H7 (cell line): ENCODE data around the gene CCDC83. TPM values are rescaled to one million over a fixed set of nuclear protein-coding genes. Genes with fewer than 3 reads are reported as not detected.

ENCODE experiments used
- DNase-seq: peaks from one replicate; pipeline ENCODE4 v3.0.0; 2012
- H3K27me3 ChIP-seq: 2 replicates; pipeline ENCODE4 v1.6.0; 2011; ENCODE audit warnings: mild to moderate bottlenecking, low read length; ENCODE audit not compliant: control insufficient read depth, insufficient read depth
- H3K36me3 ChIP-seq: replicated peaks from 2 replicates; pipeline ENCODE4 v1.5.1; 2011; ENCODE audit warnings: low read length; ENCODE audit not compliant: control insufficient read depth, insufficient read depth
- H3K4me3 ChIP-seq: 2 replicates; pipeline ENCODE4 v1.5.1; 2011; ENCODE audit warnings: low read depth, mild to moderate bottlenecking, control low read depth, low read length, moderate library complexity; ENCODE audit not compliant: insufficient read depth
- total RNA-seq: library from RNA; depleted of rRNA; stranded (reverse); fragments of >200 nt; shearing (Covaris generic); gene quantifications from 2 replicates; pipeline ENCODE4 v1.2.3, GENCODE V29; 2014

The CCDC83 gene
- total RNA-seq, 1 experiment from 2014 or later, result not detected

GRCh38 chr11:85886089-85887056, 31.2 kb downstream of the CCDC83 start:
- no peak for DNase-seq
- Histone ChIP-seq H3K27me3 (no peaks in the 10 kb centered on the region), H3K4me3 (no peak overlapping the region), H3K36me3 (no peaks in the 10 kb centered on the region)

DNA sequence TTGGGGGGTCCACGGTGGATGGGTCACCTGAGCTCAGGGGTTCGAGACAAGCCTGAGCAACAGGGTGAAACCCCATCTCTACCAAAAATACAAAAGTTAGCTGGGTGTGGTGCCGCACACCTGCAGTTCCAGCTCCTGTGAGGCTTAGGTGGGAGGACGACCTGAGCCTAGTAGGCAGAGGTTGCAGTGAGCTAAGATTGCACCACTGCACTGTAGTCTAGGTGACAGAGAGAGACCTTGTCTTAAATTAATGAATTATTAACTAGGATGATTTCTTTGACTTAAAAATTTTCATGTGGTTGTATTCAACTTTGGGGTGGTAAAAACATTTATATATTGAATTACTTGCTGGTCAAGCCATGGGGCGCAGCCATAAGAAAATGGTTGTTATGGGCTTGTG, 33.9 kb downstream of the CCDC83 start:
- H3K4me3 ChIP-seq, result no peak overlapping the region
- H3K27me3 ChIP-seq, result no peaks in the 10 kb centered on the region
- no peaks in the 10 kb centered on the region for H3K36me3 ChIP-seq
- DNase-seq, result no peak

DNA sequence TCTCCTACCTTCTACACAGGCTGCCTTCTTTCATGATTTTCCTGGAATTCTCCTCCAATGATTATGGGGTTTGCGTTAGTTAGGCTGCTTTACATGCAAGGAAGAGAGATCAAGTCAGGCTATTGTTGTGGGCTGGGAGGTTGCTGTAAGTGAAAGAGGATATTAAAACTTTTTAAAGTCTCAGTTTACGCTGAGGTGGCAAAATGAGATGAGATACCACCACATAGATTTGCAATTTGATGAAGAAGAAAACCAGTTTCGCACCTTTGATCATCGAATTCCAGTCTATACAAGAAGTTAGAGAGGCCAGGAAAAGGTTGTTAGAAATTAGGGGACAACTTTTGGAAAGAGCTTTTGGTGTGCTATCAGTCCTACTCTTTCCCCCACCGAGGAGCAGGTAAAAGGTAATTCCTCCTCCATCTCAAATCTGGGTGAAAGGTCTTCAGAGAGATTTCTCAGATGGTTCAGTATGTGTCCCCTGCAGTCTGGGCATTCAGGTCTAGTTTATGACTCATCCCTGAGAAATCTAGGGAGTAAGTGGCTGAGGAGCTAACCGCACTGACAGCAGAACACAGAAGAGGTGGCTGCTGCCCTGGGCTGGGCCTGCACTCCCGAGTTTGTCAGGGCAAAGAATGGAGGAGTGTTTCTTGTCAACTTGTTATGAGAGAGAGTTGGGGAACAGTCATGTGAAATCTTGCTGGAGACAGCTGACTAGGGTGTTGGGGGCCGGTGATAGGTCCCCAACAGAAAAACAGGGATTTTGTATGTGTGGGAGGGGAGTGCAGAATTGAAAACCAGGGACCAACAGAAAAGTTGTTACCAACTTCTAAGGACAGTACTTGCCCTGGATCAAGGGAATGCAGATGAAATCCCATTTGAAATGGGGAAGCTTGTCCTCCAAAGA, 34.7 kb downstream of the CCDC83 start:
- DNase-seq, result no peak
- no peak overlapping the region for H3K4me3 ChIP-seq
- no peaks in the 10 kb centered on the region for H3K36me3 ChIP-seq
- H3K27me3 ChIP-seq, result no peaks in the 10 kb centered on the region

GRCh38 chr11:85893395-85893794, 38.2 kb downstream of the CCDC83 start:
- H3K4me3 ChIP-seq, result no peak overlapping the region
- H3K27me3 ChIP-seq, result no peaks in the 10 kb centered on the region
- no peak for DNase-seq
- H3K36me3 ChIP-seq, result no peaks in the 10 kb centered on the region

GRCh38 chr11:85896876-85897275, 41.7 kb downstream of the CCDC83 start:
- Histone ChIP-seq H3K36me3 (no peaks in the 10 kb centered on the region), H3K4me3 (no peak overlapping the region), H3K27me3 (no peaks in the 10 kb centered on the region)
- DNase-seq, result no peak

GRCh38 chr11:85898456-85898855, 43.3 kb downstream of the CCDC83 start:
- Histone ChIP-seq H3K4me3 (no peak overlapping the region), H3K36me3 (no peaks in the 10 kb centered on the region), H3K27me3 (no peaks in the 10 kb centered on the region)
- DNase-seq, result no peak

DNA sequence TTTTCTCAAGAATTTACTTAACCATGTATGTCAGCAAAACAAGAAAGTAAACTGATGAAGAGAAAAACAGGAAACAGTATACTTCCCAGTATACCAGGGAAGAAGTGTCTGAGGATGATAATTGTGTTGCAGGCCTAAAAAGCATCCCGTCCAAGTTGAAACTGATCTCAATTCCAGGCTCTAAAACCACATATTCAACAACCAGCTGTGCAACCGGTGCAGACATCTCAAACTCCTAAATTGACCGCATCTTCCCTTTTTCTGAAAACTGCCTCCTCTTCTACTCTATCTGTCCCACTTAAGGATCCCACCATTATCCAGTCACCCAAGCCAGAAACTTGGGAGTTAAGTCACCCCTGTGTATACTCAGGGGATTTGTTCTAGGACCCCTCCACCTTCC, 47.2 kb downstream of the CCDC83 start:
- no peak for DNase-seq
- Histone ChIP-seq H3K36me3 (no peaks in the 10 kb centered on the region), H3K4me3 (no peak overlapping the region), H3K27me3 (no peaks in the 10 kb centered on the region)

- Histone ChIP-seq H3K36me3 (no peaks in the 10 kb centered on the region), H3K4me3 (no peak overlapping the region), H3K27me3 (no peaks in the 10 kb centered on the region)
- no peak for DNase-seq
Measured at GRCh38 chr11:85903406-85903805, 48.2 kb downstream of the CCDC83 start.

DNA sequence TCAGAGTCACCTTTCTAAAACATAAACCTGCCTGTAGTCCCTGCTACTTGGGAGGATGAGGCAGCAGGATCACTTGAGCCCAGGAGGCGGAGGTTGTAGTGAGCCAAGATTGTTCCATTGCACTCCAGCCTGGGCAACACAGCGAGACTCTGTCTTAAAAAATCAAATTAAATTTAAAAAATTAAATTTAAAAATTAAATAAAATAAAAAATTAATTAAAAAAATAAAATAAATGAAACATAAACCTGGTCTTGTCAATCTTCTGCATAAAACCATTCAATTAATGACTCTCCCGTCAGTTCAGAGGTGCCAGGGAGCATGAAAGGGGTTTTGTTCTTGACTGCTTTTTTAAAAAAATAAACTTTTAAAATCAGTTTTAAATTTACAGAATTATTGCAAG, 48.6 kb downstream of the CCDC83 start:
- no peak overlapping the region for H3K4me3 ChIP-seq
- DNase-seq, result no peak
- H3K27me3 ChIP-seq, result no peaks in the 10 kb centered on the region
- no peaks in the 10 kb centered on the region for H3K36me3 ChIP-seq

DNA sequence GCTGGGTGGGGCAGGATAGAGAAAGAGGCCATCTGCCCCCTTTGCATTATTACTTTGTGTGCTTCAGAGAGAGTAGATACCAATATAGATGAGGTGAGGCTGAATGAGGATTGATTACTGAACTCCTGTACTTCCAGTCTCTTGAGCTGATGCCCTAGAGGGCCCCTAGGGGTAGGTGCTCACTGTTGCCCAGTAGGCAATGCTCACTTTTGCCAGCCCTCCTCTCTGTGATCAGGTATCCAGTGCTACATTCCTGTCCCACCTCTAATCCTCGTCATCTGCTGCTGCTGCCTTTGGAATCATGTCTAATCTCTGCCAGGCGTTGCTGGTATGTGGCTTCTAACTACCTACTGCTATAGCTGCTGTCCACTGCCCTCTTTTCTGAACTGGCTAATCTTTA, 57.2 kb downstream of the CCDC83 start:
- H3K36me3 ChIP-seq, result no peaks in the 10 kb centered on the region
- DNase-seq, result peak; percentile 16
- no peaks in the 10 kb centered on the region for H3K27me3 ChIP-seq
- no peak overlapping the region for H3K4me3 ChIP-seq

DNA sequence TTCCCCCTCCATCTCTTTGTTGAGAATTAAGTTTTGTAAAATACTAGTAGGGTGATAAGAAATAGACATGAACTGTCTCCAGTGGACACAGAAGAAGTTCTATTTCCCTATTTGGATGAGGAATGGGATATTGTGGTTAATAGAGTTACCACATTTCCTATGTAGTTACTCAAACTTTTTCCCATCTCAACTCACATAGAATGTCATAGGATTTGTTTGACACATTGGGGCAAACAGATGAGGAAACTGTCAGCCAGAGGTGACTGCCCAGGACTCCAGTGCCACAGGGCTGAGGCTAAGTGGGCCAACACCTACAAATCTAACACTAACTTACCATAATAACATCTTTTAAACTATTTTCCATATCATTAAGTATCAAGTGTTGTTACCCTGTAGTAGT, 58.3 kb downstream of the CCDC83 start:
- H3K27me3 ChIP-seq, result no peaks in the 10 kb centered on the region
- H3K36me3 ChIP-seq, result no peaks in the 10 kb centered on the region
- H3K4me3 ChIP-seq, result no peak overlapping the region
- DNase-seq, result no peak

- no peaks in the 10 kb centered on the region for H3K27me3 ChIP-seq
- no peaks in the 10 kb centered on the region for H3K36me3 ChIP-seq
- DNase-seq, result no peak
- H3K4me3 ChIP-seq, result no peak overlapping the region
Measured at GRCh38 chr11:85914425-85914824, 59.2 kb downstream of the CCDC83 start.

DNA sequence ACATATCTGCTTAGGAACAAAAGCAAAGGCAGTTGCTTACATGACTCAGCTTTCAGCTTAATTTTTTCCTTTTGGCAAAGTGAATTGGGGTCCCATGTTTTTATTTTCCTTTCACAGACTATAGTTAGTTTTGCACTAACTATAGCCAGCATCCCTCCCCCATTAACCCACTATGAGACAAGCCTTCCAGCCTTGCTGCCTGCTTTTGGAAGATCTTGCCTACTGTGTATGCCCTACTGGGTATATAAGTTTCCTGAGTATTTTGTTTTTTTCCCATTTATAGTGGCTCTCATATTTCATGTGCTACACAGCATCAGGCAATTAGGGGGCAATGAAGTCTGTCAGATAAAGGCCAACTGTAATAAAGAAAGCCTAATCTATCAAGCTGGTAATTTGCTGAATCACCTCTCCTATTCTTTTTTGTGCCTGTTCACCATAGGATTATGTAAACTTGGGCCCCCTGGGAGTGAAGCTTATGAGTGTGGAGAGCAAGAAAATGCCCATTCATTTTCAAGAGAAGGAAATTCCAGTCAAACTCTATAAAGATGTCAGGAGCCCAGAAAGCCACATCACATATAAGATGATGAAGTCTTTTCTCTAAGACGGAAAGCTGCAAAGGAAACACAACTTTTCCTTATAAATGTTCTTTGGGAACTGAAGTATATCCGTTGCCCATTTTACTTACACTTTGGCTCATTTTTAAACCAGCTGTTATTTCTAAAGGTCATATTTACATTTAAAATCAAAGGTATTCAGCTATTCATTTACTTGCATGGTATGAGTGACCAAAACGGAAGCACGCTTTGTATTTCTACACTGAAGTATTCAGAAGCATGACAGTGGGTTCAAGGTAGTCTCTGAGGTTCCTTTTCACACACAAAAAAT, 64.0 kb downstream of the CCDC83 start:
- H3K36me3 ChIP-seq, result no peaks in the 10 kb centered on the region
- DNase-seq, result peak; percentile 15

DNA sequence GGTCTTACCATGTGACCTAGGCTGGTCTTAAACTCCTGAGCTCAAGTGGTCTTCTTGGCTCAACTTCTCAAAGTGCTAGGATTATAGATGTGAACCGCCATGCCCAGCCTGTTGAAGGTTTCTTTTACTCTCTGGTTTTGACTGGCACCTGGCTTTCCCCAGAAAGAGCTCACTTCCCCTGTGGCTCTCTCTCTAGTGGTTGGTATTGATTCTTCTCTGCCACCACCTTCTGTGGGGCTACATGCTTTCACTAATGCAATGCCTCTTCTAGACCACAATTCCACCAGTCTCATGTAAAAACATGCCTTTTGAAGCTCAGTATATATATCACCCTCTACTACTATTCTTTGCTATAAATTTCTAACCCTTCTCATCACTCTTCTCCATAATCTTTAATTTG, 67.2 kb downstream of the CCDC83 start:
- H3K27me3 ChIP-seq, result no peaks in the 10 kb centered on the region
- no peak for DNase-seq
- no peaks in the 10 kb centered on the region for H3K36me3 ChIP-seq
- H3K4me3 ChIP-seq, result no peak overlapping the region

More for the DNA sequence above, 64.0 kb downstream of the CCDC83 start:
- no peaks in the 10 kb centered on the region for H3K27me3 ChIP-seq
- no peak overlapping the region for H3K4me3 ChIP-seq
